NCI-H187 (cell line): ENCODE measurements around the gene VWA5B2.

Source experiments
- DNase-seq, 2 experiments: peaks; one replicate each; lab custom pipeline; 2025; lab: John Stamatoyannopoulos, UW

VWA5B2 gene

DNA sequence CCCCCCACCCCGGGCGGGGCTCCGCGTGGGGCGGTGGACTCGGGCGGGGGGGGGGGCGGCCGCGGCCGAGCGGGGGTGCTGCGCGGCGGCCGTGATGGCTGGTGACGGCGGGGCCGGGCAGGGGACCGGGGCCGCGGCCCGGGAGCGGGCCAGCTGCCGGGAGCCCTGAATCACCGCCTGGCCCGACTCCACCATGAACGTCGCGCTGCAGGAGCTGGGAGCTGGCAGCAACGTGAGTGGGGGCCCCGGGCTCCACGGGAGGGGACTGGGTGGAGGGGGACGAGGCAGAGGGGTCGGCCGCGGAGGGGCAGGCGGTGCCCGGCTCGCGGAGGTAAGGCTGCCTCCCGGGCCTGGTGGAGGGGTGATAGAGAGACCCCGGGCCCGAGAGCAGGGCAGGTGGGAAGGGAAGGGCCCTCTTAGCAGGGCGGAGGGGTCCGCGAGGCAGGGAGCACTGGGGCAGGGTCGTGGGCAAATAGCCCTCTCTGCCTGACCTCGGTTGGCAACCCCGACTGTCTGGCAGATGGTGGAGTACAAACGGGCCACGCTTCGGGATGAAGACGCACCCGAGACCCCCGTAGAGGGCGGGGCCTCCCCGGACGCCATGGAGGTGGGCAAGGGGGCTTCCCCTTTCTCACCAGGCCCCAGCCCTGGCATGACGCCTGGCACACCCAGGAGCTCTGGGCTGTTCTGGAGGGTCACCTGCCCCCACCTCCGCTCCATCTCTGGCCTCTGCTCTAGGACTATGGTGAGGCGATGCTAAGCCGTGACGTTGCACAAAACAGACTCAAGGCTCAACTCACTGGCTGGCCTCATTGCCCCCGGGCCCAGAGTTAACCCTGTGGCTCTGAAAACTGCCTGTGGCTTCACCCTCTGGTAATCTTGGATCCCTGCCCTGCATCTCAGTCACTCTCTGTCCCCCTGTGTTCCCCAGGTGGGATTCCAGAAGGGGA lies 46.9 kb downstream of the VWA5B2 start, which contains the start of gene ECE2:
Gene ECE2, plus strand, starts transcription at position 62 of the 950 bp plus-strand sequence. Its CDS starts 132 bp downstream, at position 194.
- DNase-seq: no peak

DNA sequence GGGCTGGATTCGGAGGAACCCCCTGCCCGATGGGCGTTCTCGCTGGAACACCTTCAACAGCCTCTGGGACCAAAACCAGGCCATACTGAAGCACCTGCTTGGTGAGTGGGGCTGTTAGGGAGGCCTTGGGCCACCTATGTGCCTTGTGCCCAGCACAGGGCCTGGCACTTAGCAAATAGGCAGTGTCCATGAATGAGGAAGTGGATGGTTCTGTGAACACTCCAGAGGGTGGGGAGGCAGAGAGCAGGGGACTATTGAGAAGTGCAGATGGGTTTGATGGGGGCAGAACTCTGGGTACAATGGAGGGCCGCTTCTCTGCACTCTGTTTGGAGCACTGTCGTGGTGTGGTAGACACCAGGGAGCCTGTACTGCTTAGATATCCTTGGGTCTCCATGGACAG lies 48.0 kb downstream of the VWA5B2 start:
- DNase-seq: no peak

DNA sequence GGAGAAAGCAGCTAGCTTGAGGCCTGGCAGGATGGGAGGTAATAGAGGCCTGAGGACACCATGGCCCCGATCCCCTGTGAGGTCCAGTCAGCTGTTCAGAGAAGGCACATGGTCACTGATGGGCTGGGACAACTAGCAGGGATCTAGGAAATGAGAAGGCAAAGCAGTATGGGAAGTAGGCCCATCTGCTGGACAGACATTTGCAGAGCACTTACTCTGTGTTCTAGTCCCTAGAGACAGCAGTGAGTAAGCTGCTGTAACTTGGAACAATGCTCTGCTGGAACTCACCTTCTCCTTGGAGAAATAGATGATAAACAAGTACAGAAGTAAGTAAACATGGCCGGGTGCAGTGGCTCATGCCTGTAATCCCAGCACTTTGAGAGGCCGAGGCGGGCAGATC lies 53.6 kb downstream of the VWA5B2 start:
- DNase-seq: no peak

DNA sequence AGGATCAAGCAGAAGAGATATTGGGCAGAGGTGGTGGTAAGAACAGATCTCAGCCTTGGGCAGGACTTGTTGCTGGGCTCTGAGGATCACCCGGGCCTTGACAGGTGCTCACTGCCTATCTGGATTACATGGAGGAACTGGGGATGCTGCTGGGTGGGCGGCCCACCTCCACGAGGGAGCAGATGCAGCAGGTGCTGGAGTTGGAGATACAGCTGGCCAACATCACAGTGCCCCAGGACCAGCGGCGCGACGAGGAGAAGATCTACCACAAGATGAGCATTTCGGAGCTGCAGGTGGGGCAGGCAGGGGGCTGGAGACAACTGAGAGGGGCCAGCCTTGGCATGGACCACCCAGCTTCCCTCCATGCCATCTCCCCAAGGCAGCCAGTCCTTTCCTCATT lies 54.3 kb downstream of the VWA5B2 start:
- DNase-seq: no peak

DNA sequence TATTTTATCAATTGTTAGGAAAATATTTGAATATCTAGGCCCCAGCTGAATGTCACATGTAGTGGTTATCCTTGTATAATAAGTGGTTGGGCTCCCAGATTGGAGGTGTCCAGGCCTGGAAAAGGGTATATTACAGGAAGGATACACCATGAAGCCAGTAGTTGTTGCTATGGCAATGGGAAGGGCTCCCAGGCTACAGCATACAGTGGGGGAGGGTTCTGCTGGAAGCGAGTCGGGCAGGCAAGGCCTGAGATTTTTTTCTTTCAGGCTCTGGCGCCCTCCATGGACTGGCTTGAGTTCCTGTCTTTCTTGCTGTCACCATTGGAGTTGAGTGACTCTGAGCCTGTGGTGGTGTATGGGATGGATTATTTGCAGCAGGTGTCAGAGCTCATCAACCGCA lies 55.3 kb downstream of the VWA5B2 start:
- peak; percentile 13 to 28 for DNase-seq

DNA sequence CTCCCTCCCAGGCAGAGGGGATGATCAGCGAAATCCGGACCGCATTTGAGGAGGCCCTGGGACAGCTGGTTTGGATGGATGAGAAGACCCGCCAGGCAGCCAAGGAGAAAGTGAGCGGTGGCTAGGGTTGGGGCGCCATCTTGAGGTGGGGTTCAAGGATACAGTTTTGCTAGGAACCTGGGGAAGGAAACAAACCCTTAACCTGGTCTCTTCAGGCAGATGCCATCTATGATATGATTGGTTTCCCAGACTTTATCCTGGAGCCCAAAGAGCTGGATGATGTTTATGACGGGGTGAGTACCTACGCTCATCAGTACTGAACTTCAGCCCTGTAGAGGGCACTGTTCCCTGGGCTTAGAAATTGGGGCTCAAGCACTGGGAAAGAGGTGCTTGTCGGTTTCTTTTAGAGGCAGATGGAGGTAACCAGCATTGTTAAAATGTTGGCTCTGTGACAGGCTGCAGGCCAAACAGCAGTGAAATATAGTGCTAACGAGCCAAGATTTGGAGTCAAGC lies 60.1 kb downstream of the VWA5B2 start:
- DNase-seq: peak; percentile 12 to 22

DNA sequence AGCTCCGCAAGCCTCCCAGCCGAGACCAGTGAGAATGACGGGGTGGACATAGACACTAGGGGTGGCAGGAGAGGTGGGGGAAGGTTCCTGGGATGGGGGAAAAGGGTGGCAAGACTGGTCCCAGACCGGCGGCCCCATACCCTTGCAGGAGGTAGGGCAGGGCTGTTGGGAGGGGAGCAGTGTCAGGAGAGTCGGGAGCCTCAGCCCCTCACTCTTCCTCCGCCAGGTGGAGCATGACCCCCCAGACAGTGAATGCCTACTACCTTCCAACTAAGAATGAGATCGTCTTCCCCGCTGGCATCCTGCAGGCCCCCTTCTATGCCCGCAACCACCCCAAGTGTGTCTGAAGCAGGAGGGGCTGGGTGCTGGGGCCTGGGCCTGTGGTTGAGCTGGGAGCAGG lies 60.9 kb downstream of the VWA5B2 start:
- DNase-seq: no peak

DNA sequence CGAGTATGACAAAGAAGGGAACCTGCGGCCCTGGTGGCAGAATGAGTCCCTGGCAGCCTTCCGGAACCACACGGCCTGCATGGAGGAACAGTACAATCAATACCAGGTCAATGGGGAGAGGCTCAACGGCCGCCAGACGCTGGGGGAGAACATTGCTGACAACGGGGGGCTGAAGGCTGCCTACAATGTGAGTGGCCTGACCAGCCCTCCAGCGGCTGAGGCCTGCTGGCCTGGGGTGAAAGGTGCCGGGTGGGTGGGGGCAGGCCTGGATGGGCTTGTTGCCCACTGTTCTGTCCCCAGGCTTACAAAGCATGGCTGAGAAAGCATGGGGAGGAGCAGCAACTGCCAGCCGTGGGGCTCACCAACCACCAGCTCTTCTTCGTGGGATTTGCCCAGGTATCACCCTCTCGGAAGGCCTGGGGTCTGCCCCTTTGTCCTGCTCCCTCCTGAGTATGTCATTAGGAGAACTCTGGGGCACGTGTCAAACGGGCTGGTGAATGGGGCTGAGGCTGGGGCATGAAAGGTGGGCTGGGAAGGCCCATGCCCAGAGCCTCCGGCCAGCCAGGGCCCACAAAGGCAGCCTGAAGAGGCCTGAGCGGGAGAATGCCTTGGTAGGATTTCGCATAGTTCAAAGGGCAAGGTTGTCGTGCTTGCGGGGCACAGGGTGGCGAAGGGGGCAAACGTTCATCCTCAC lies 61.8 kb downstream of the VWA5B2 start:
- no peak for DNase-seq
